Thyroid gland (tissue), 4 donors: ENCODE results near the gene OR2F2. TPM values are rescaled to one million over a fixed set of nuclear protein-coding genes. Genes with fewer than 3 reads are reported as not detected.

Experiments
- DNase-seq, 2 donors: peaks; one replicate each; pipeline ENCODE4 v3.0.0-alpha.2; 2019
- H3K27ac ChIP-seq, 3 donors: fragments of 200-600 bp; sonication (generic); 1 replicate in 2 of 3; 2 replicates in 1 of 3; pipeline ENCODE4 v1.5.1; 2016 to 2019; ENCODE audit warnings: mild to moderate bottlenecking in 1 of 3, moderate library complexity in 1 of 3
- H3K27me3 ChIP-seq: fragments of 200-600 bp; sonication (generic); one replicate; pipeline ENCODE4 v1.5.1; 2019
- H3K36me3 ChIP-seq, 2 donors: fragments of 200-600 bp; sonication (generic); one replicate each; pipeline ENCODE4 v1.5.1; 2016 to 2019
- H3K4me1 ChIP-seq, 2 donors: fragments of 200-600 bp; sonication (generic); one replicate each; pipeline ENCODE4 v1.5.1; 2017 to 2019
- H3K4me3 ChIP-seq, 3 donors: fragments of 200-600 bp; sonication (generic); replicated peaks in 1 of 3; 1 replicate in 2 of 3; 2 replicates in 1 of 3; pipeline ENCODE4 v1.5.1; 2016; ENCODE audit warnings: mild to moderate bottlenecking in 1 of 3
- H3K9me3 ChIP-seq: fragments of 200-600 bp; sonication (generic); one replicate; pipeline ENCODE4 v1.5.1; 2017
- CTCF ChIP-seq, 6 experiments: fragments of 200-600 bp in 3 of 6; fragments of 450-650 bp in 3 of 6; sonication (generic) in 3 of 6; IDR thresholded peaks; one replicate each; pipeline ENCODE4 v1.5.1; 2016 to 2019; ENCODE audit warnings: antibody characterized with exemption in 6 of 6, mild to moderate bottlenecking in 2 of 6, inconsistent platforms in 1 of 6, moderate library complexity in 1 of 6
- POLR2A ChIP-seq, 2 donors: fragments of 450-650 bp; IDR thresholded peaks; one replicate each; pipeline ENCODE4 v1.6.1; 2017; ENCODE audit warnings: antibody characterized with exemption in 2 of 2, mild to moderate bottlenecking in 2 of 2, moderate library complexity in 1 of 2
- WGBS, 2 donors: methylation state at CpG; one replicate each; pipeline ENCODE4 v1.1.5; 2017; 5-methylcytosine and 5-hydroxymethylcytosine counted together
- intact Hi-C: fragments of 100-400 bp; cut with DNase I; formaldehyde crosslinking; loops from one replicate; pipeline ENCODE4 v1.15.1; 2023
- total RNA-seq, 4 donors: library from RNA; depleted of rRNA; stranded (reverse); fragments of >200 nt; gene quantifications; one replicate each; pipeline ENCODE4 v1.2.3, GENCODE V29; 2016

The OR2F2 gene
- total RNA-seq, 4 donors from 2014 or later, result not detected

GRCh38 chr7:143906151-143906550 lies 28.9 kb upstream of the OR2F2 start:
- H3K36me3 ChIP-seq, result no peaks in the 10 kb centered on the region
- no peak overlapping the region for H3K4me3 ChIP-seq
- 84 to 86% methylated on average over 9 of the region's 9 CpGs for WGBS, 2 donors
- peaks cover 8 to 15% of the 10 kb centered on the region in 2 donors for H3K4me1 ChIP-seq
- TF ChIP-seq CTCF (IDR thresholded peaks at IDR 0.05), result no peak
- TF ChIP-seq POLR2A (IDR thresholded peaks at IDR 0.05), result no peak
- no peaks in the 10 kb centered on the region for H3K27me3 ChIP-seq
- intact Hi-C loops, result no loop called here
- DNase-seq, result no peak
- H3K27ac ChIP-seq, result no peak overlapping the region
- no peaks in the 10 kb centered on the region for H3K9me3 ChIP-seq

- H3K27ac ChIP-seq, result no peak overlapping the region
- intact Hi-C loops, result no loop called here
- H3K4me1 ChIP-seq, result peaks cover 8 to 15% of the 10 kb centered on the region in 2 donors
- H3K4me3 ChIP-seq, result no peak overlapping the region
- TF ChIP-seq POLR2A (IDR thresholded peaks at IDR 0.05), result no peak
- TF ChIP-seq CTCF (IDR thresholded peaks at IDR 0.05), result no peak
- H3K27me3 ChIP-seq, result no peaks in the 10 kb centered on the region
- H3K9me3 ChIP-seq, result no peaks in the 10 kb centered on the region
- DNase-seq, result no peak
- WGBS, 2 donors, result 94 to 95% methylated on average over 5 of the region's 5 CpGs
- H3K36me3 ChIP-seq, result no peaks in the 10 kb centered on the region
Measured at GRCh38 chr7:143906895-143907294, 28.1 kb upstream of the OR2F2 start.

- H3K9me3 ChIP-seq, result no peaks in the 10 kb centered on the region
- TF ChIP-seq POLR2A (IDR thresholded peaks at IDR 0.05), result no peak
- TF ChIP-seq CTCF (IDR thresholded peaks at IDR 0.05), result no peak
- intact Hi-C loops, result no loop called here
Measured at GRCh38 chr7:143908120-143908519, 26.9 kb upstream of the OR2F2 start.

GRCh38 chr7:143909863-143910262 lies 25.2 kb upstream of the OR2F2 start:
- Histone ChIP-seq H3K9me3 (no peaks in the 10 kb centered on the region), H3K27me3 (no peaks in the 10 kb centered on the region), H3K36me3 (no peaks in the 10 kb centered on the region), H3K4me3 (no peak overlapping the region), H3K27ac (no peak overlapping the region), H3K4me1 (peaks cover 8 to 9% of the 10 kb centered on the region in 2 donors)
- TF ChIP-seq POLR2A (IDR thresholded peaks at IDR 0.05) (no peak), CTCF (IDR thresholded peaks at IDR 0.05) (no peak)
- intact Hi-C loops, result no loop called here
- DNase-seq, result no peak
- WGBS, 2 donors, result 76% methylated on average over 3 of the region's 3 CpGs

More at GRCh38 chr7:143908120-143908519, 26.9 kb upstream of the OR2F2 start:
- Histone ChIP-seq H3K4me3 (no peak overlapping the region), H3K27ac (no peak overlapping the region), H3K27me3 (no peaks in the 10 kb centered on the region), H3K36me3 (no peaks in the 10 kb centered on the region), H3K4me1 (peaks cover 8 to 15% of the 10 kb centered on the region in 2 donors)
- WGBS, 2 donors, result 68 to 81% methylated on average over 5 of the region's 5 CpGs
- no peak for DNase-seq

- Histone ChIP-seq H3K4me3 (no peak overlapping the region), H3K36me3 (no peaks in the 10 kb centered on the region), H3K27me3 (no peaks in the 10 kb centered on the region), H3K9me3 (no peaks in the 10 kb centered on the region), H3K27ac (no peak overlapping the region), H3K4me1 (peaks cover under 1 to 1% of the 10 kb centered on the region in 2 donors)
- intact Hi-C loops, result no loop called here
- 78 to 82% methylated on average over 3 of the region's 3 CpGs for WGBS, 2 donors
- TF ChIP-seq CTCF (IDR thresholded peaks at IDR 0.05), result no peak
- TF ChIP-seq POLR2A (IDR thresholded peaks at IDR 0.05), result no peak
- DNase-seq, result no peak
Measured at GRCh38 chr7:143910473-143911248, 24.4 kb upstream of the OR2F2 start.
